ENCODE data around the gene IGSF21.

IGSF21 gene

DNA sequence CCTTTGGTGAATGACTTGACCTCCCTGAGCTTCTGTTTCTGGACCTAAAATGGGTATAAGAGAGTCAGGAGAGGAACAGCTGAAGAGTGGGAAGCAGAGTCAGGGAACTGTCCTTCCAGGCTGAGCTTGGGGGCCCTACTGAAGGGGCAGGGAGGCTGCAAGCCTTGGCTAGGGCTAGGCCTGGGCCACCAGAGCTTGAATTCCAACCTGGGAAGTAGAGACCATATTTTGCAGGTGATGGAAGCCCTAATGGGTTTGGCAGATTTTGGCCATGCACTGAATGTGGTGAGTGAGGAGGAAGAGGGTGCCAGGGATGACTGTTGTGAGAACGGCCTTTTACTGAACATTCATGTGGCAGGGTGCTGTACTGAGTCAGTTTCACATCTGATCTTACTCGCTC lies 303.7 kb downstream of the IGSF21 start:
- Histone ChIP-seq H4K91ac (ENCODE audit: low read depth, low read length) (no peak overlapping the region), H4K12ac (ENCODE audit: low read depth, low read length) (no peak overlapping the region), H3K27ac (ENCODE audit: low read depth, low read length) (no peak overlapping the region), H2BK5ac (ENCODE audit: low read depth, low read length, poor library complexity) (no peak overlapping the region), H3K4me3 (ENCODE audit: low read depth, low read length) (no peak overlapping the region), H3K79me2 (ENCODE audit: control insufficient read depth, insufficient read depth, low read length, poor library complexity) (no peaks in the 10 kb centered on the region), H3K9ac (ENCODE audit: low read length) (no peak overlapping the region), H3K18ac (ENCODE audit: low read length) (no peak overlapping the region), H3K27me3 (ENCODE audit: insufficient read depth, low read length) (no peaks in the 10 kb centered on the region), H3K4me2 (ENCODE audit: low read length) (no peak overlapping the region), H3K36me3 (ENCODE audit: control insufficient read depth in 1 of 2, insufficient read depth in 2 of 2, low read length in 2 of 2) (peaks cover 4 to 7% of the 10 kb centered on the region in 2 experiments), H3K4me1 (ENCODE audit: control insufficient read depth in 1 of 2, insufficient read depth in 2 of 2, low read length in 2 of 2) (peaks cover 31 to 36% of the 10 kb centered on the region in 2 experiments), H3K4ac (ENCODE audit: low read depth, low read length) (no peak overlapping the region), H2AK5ac (ENCODE audit: low read length) (no peak overlapping the region), H2BK12ac (ENCODE audit: low read length) (no peak overlapping the region), H2AFZ (ENCODE audit: insufficient read depth, low read length, poor library complexity) (no peak overlapping the region), H3K14ac (ENCODE audit: low read length) (no peak overlapping the region), H4K8ac (ENCODE audit: low read depth, low read length) (no peak overlapping the region), H2BK120ac (ENCODE audit: insufficient read depth, low read length, poor library complexity) (no peak overlapping the region), H3K23ac (ENCODE audit: low read length) (no peak overlapping the region), H3K79me1 (ENCODE audit: low read length) (peaks cover 9% of the 10 kb centered on the region), H3K9me3 (ENCODE audit: insufficient read depth, low read depth, low read length) (peaks cover 22% of the 10 kb centered on the region)
- WGBS (ENCODE audit: extremely low coverage, insufficient coverage, insufficient read length) = no CpG with 5 or more reads among the region's 2 CpGs
- no peak for DNase-seq

DNA sequence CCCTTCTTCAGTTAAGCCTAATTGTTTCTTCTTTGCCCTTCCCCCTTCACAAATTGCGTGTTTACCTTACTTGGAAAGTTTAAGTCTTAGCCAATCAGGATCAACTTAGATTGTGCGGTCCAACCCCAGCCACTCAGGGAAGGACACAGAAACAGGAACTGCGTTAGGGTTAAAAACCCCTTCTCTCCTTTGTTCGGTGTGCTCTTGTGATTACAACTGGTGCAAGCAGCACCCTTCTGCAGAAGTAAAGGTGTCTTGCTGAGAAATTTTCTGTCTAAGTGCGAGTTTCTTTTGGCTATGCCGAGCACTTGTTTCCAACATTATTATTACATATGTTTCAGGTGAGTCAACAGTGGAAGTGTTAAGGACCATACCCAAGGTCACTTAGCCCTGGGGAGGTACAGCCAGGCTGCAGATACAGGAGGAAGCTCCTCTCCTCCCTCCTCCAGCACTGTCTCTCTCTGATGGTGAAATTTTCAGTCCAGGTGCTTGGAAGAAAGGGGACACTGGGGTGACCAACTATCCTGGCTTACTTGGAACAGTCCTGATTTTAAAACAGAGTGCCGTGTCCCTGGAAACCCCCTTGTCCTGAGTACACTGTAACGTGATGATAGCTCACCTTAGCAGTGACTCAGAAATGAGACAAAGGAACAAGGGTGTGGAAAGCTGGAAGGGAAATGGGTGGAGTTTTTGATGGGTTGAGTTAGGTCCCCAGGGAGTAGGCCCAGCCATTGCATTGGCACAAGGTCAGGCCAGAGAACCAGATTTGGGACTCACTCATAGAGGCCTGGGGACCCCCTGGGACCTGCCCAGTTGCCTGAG lies 304.4 kb downstream of the IGSF21 start:
- H3K4me2 ChIP-seq (ENCODE audit: low read length) = no peak overlapping the region
- no peak overlapping the region for H4K91ac ChIP-seq (ENCODE audit: low read depth, low read length)
- H4K8ac ChIP-seq (ENCODE audit: low read depth, low read length) = no peak overlapping the region
- no peak overlapping the region for H3K4ac ChIP-seq (ENCODE audit: low read depth, low read length)
- peaks cover 22% of the 10 kb centered on the region for H3K9me3 ChIP-seq (ENCODE audit: insufficient read depth, low read depth, low read length)
- no peak overlapping the region for H2BK5ac ChIP-seq (ENCODE audit: low read depth, low read length, poor library complexity)
- H4K12ac ChIP-seq (ENCODE audit: low read depth, low read length) = no peak overlapping the region
- H3K4me1 ChIP-seq (ENCODE audit: control insufficient read depth in 1 of 2, insufficient read depth in 2 of 2, low read length in 2 of 2) = peaks cover 27 to 32% of the 10 kb centered on the region in 2 experiments
- H3K36me3 ChIP-seq (ENCODE audit: control insufficient read depth in 1 of 2, insufficient read depth in 2 of 2, low read length in 2 of 2) = peaks cover 4 to 7% of the 10 kb centered on the region in 2 experiments
- no peak overlapping the region for H2AFZ ChIP-seq (ENCODE audit: insufficient read depth, low read length, poor library complexity)
- H3K14ac ChIP-seq (ENCODE audit: low read length) = no peak overlapping the region
- no peak overlapping the region for H2BK12ac ChIP-seq (ENCODE audit: low read length)
- no peak overlapping the region for H2BK120ac ChIP-seq (ENCODE audit: insufficient read depth, low read length, poor library complexity)
- no CpG with 5 or more reads among the region's 8 CpGs for WGBS (ENCODE audit: extremely low coverage, insufficient coverage, insufficient read length)
- H3K23ac ChIP-seq (ENCODE audit: low read length) = no peak overlapping the region
- no peak overlapping the region for H3K27ac ChIP-seq (ENCODE audit: low read depth, low read length)
- H3K79me1 ChIP-seq (ENCODE audit: low read length) = peaks cover 7% of the 10 kb centered on the region
- no peaks in the 10 kb centered on the region for H3K79me2 ChIP-seq (ENCODE audit: control insufficient read depth, insufficient read depth, low read length, poor library complexity)
- H3K27me3 ChIP-seq (ENCODE audit: insufficient read depth, low read length) = no peaks in the 10 kb centered on the region
- no peak for DNase-seq
- H2AK5ac ChIP-seq (ENCODE audit: low read length) = no peak overlapping the region
- no peak overlapping the region for H3K4me3 ChIP-seq (ENCODE audit: low read depth, low read length)
- H3K9ac ChIP-seq (ENCODE audit: low read length) = no peak overlapping the region
- no peak overlapping the region for H3K18ac ChIP-seq (ENCODE audit: low read length)

DNA sequence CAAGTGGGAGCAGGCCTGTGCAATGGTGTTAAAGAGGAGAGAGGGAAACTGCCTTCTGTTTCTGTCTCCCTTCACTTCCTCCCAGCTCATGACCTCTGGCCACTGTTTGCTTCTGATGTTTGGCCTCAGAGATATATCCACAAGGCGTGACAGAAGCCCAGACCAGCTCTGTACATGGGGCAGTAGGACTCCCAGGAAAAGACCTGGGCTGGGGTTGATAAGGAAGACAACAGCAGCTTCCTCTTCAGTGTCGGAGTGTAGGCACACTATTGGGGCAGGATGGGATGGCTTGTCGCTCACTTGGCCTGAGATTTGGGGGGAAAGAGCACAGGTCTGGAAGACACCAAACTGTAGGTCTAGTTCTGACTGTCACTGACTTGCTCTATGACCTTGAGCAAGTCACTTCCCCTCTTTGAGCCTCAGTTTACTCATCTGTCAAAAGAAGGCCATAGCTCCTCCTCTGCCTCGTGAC lies 305.3 kb downstream of the IGSF21 start:
- Histone ChIP-seq H2BK12ac (ENCODE audit: low read length) (peak overlapping the region; percentile 1), H3K4me2 (ENCODE audit: low read length) (no peak overlapping the region), H4K91ac (ENCODE audit: low read depth, low read length) (no peak overlapping the region), H2BK5ac (ENCODE audit: low read depth, low read length, poor library complexity) (peak overlapping the region; percentile 7), H3K36me3 (ENCODE audit: control insufficient read depth in 1 of 2, insufficient read depth in 2 of 2, low read length in 2 of 2) (peaks cover 4 to 7% of the 10 kb centered on the region in 2 experiments), H3K9me3 (ENCODE audit: insufficient read depth, low read depth, low read length) (peaks cover 22% of the 10 kb centered on the region), H3K9ac (ENCODE audit: low read length) (no peak overlapping the region), H2AK5ac (ENCODE audit: low read length) (no peak overlapping the region), H3K18ac (ENCODE audit: low read length) (peak overlapping the region; percentile 11), H3K79me1 (ENCODE audit: low read length) (peaks cover 7% of the 10 kb centered on the region), H3K4me3 (ENCODE audit: low read depth, low read length) (no peak overlapping the region), H3K23ac (ENCODE audit: low read length) (no peak overlapping the region), H2AFZ (ENCODE audit: insufficient read depth, low read length, poor library complexity) (no peak overlapping the region), H4K8ac (ENCODE audit: low read depth, low read length) (no peak overlapping the region), H3K4ac (ENCODE audit: low read depth, low read length) (no peak overlapping the region), H3K79me2 (ENCODE audit: control insufficient read depth, insufficient read depth, low read length, poor library complexity) (no peaks in the 10 kb centered on the region), H3K27me3 (ENCODE audit: insufficient read depth, low read length) (no peaks in the 10 kb centered on the region), H3K4me1 (ENCODE audit: control insufficient read depth in 1 of 2, insufficient read depth in 2 of 2, low read length in 2 of 2) (peaks cover 22 to 24% of the 10 kb centered on the region in 2 experiments), H2BK120ac (ENCODE audit: insufficient read depth, low read length, poor library complexity) (no peak overlapping the region), H3K27ac (ENCODE audit: low read depth, low read length) (no peak overlapping the region), H3K14ac (ENCODE audit: low read length) (no peak overlapping the region), H4K12ac (ENCODE audit: low read depth, low read length) (no peak overlapping the region)
- no CpG with 5 or more reads among the region's 4 CpGs for WGBS (ENCODE audit: extremely low coverage, insufficient coverage, insufficient read length)
- no peak for DNase-seq

DNA sequence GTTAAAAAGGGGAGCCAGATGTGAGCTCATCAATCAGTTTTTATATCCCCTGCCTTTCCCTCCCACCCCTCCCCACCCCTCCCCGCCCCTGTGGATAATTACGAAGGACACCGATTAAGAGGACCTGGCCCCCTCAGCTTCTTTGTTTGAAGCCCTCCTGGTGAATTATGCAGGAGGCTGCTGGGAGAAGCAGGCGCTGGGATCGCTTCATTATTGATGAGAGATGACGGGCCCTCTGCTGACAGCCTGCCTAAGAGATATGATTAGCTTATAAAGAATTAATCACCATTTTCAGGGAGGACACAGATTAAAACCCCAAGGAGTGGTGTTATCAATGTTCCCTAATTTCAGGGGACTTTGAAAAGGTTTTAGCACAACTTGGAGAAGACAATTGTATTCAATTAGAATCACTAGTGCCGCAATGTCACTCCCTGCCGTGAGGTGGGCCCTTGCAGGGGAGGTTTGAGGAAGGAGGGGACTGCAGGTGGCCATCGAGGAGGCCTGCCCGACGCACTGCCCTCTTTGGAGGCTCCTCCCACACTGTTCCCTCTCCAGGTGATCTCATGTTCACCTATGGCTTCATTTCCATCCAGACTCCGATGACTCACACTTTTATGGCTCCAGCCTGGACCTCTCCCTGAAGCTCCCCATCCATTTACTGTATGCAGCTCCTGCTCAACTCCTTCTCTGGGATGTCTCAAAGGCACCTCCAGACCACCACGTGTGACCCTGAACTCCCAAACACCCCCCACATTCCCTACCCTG lies 306.1 kb downstream of the IGSF21 start:
- Histone ChIP-seq H2AK5ac (ENCODE audit: low read length) (no peak overlapping the region), H3K27me3 (ENCODE audit: insufficient read depth, low read length) (no peaks in the 10 kb centered on the region), H3K23ac (ENCODE audit: low read length) (no peak overlapping the region), H2BK120ac (ENCODE audit: insufficient read depth, low read length, poor library complexity) (peak overlapping the region; percentile 47), H3K36me3 (ENCODE audit: control insufficient read depth in 1 of 2, insufficient read depth in 2 of 2, low read length in 2 of 2) (peaks cover 4 to 7% of the 10 kb centered on the region in 2 experiments), H4K91ac (ENCODE audit: low read depth, low read length) (peak overlapping the region; percentile 38), H3K18ac (ENCODE audit: low read length) (no peak overlapping the region), H4K12ac (ENCODE audit: low read depth, low read length) (no peak overlapping the region), H2AFZ (ENCODE audit: insufficient read depth, low read length, poor library complexity) (no peak overlapping the region), H3K79me2 (ENCODE audit: control insufficient read depth, insufficient read depth, low read length, poor library complexity) (no peaks in the 10 kb centered on the region), H3K79me1 (ENCODE audit: low read length) (peaks cover 7% of the 10 kb centered on the region), H3K27ac (ENCODE audit: low read depth, low read length) (peak overlapping the region; percentile 28), H3K9ac (ENCODE audit: low read length) (no peak overlapping the region), H3K4me1 (ENCODE audit: control insufficient read depth in 1 of 2, insufficient read depth in 2 of 2, low read length in 2 of 2) (peaks cover 19 to 21% of the 10 kb centered on the region in 2 experiments), H3K4me3 (ENCODE audit: low read depth, low read length) (no peak overlapping the region), H4K8ac (ENCODE audit: low read depth, low read length) (no peak overlapping the region), H3K14ac (ENCODE audit: low read length) (no peak overlapping the region), H3K4me2 (ENCODE audit: low read length) (no peak overlapping the region), H3K9me3 (ENCODE audit: insufficient read depth, low read depth, low read length) (peaks cover 22% of the 10 kb centered on the region), H3K4ac (ENCODE audit: low read depth, low read length) (no peak overlapping the region), H2BK5ac (ENCODE audit: low read depth, low read length, poor library complexity) (peak overlapping the region; percentile 62), H2BK12ac (ENCODE audit: low read length) (peak overlapping the region; percentile 37)
- peak; percentile 21 to 68 for DNase-seq
- WGBS (ENCODE audit: extremely low coverage, insufficient coverage, insufficient read length) = no CpG with 5 or more reads among the region's 13 CpGs

Measured in trophoblast cell (in vitro differentiated cells and primary cell).